Measurements from ENCODE around the gene PNPO. TPM values are rescaled to one million over a fixed set of nuclear protein-coding genes. Genes with fewer than 3 reads are reported as not detected.

The PNPO gene
- total and polyA plus RNA-seq, 2 of the 8 experiments (the other 6 are each of a cell fraction or from before 2014, with no cell fraction given) = 7.0 to 8.1 TPM

GRCh38 chr17:47982645-47983390, 41.4 kb downstream of the PNPO start:
- H3K36me3 ChIP-seq (ENCODE audit: control insufficient read depth in 2 of 4, insufficient read depth in 4 of 4, low read length in 3 of 4) = peaks cover 19 to 58% (median 39%) of the 10 kb centered on the region in 4 experiments; a peak in 7 of 8 replicates
- no peak overlapping the region for H2BK15ac ChIP-seq (ENCODE audit: low read length)
- no peak overlapping the region for H2BK120ac ChIP-seq (replicated peaks; ENCODE audit: low read depth, low read length)
- no peak overlapping the region for H2AK5ac ChIP-seq (ENCODE audit: low read depth, low read length)
- no peak overlapping the region for H2BK5ac ChIP-seq (ENCODE audit: low read depth, low read length)
- ChIA-PET POLR2A (ENCODE audit: partially characterized antibody) (interaction anchor here (1.0 to 3.6 kb wide), 5 partner anchors 12 to 36 kb away, joined by 3 to 17 read pairs (median 4); partner anchors contain the start of gene CDK5RAP3), CTCF (ENCODE audit: partially characterized antibody) (interaction anchor here (0.7 to 40.5 kb wide), 10 partner anchors 12 to 138 kb away, joined by 3 to 1010 read pairs (median 4); partner anchors contain the start of genes CDK5RAP3, PNPO and PRR15L)
- H2BK20ac ChIP-seq (ENCODE audit: low read length) = no peak overlapping the region
- no peak overlapping the region for H2AFZ ChIP-seq (ENCODE audit: low read length)
- H3K23ac ChIP-seq (ENCODE audit: insufficient read length) = no peak overlapping the region
- no peak overlapping the region for H3K56ac ChIP-seq (replicated peaks; ENCODE audit: insufficient read length, low read depth, low read length)
- no peak overlapping the region for H3K4me3 ChIP-seq (ENCODE audit: extremely low read depth in 1 of 4, insufficient read depth in 2 of 4, low read depth in 3 of 4, low read length in 4 of 4)
- peaks cover 3% of the 10 kb centered on the region; the same call in 1 of the 2 replicates for H3K79me1 ChIP-seq (ENCODE audit: low read depth, low read length)
- FAIRE-seq = no peak
- DNase-seq (ENCODE audit: low read depth in 1 of 2, low spot score in 2 of 2) = no peak
- no peak overlapping the region for H4K91ac ChIP-seq (replicated peaks; ENCODE audit: insufficient read length, low read length)
- no peak overlapping the region for H4K5ac ChIP-seq (ENCODE audit: insufficient read length, low read depth, low read length)
- no peaks in the 10 kb centered on the region for H3K27me3 ChIP-seq (replicated peaks in 1 of 4; ENCODE audit: control insufficient read depth in 3 of 4, extremely low read depth in 1 of 4, insufficient read depth in 3 of 4, low read length in 3 of 4)
- no peak overlapping the region for H2BK12ac ChIP-seq (ENCODE audit: low read depth, low read length)
- WGBS, 2 experiments (ENCODE audit: extremely low coverage in 1 of 2, insufficient coverage in 1 of 2, insufficient read length in 1 of 2, insufficient replicate concordance in 2 of 2, low coverage in 1 of 2, low lambda C conversion rate in 2 of 2, missing lambda C conversion rate in 1 of 2) = 91% methylated on average over 9 of the region's 9 CpGs; no CpG with 5 or more reads in 1 of the 2 experiments
- H3K18ac ChIP-seq (ENCODE audit: extremely low read depth, low read length) = no peak overlapping the region
- H3K9ac ChIP-seq (replicated peaks in 1 of 4; ENCODE audit: extremely low read depth in 1 of 4, low read depth in 3 of 4, low read length in 3 of 4) = no peak overlapping the region
- no peak overlapping the region for H4K8ac ChIP-seq (ENCODE audit: extremely low read depth, insufficient read depth, low read length)
- H3K23me2 ChIP-seq (ENCODE audit: low read depth, low read length) = no peaks in the 10 kb centered on the region
- no peaks in the 10 kb centered on the region for H3K79me2 ChIP-seq (ENCODE audit: control insufficient read depth in 1 of 2, insufficient read depth in 2 of 2, low read length in 2 of 2)
- no peaks in the 10 kb centered on the region for H3K9me3 ChIP-seq (ENCODE audit: insufficient read depth in 2 of 2, low read depth in 1 of 2, low read length in 1 of 2)
- peaks cover 3 to 12% (median 9%) of the 10 kb centered on the region in 4 experiments for H3K4me1 ChIP-seq (replicated peaks in 1 of 4; ENCODE audit: control insufficient read depth in 3 of 4, insufficient read depth in 4 of 4, low read length in 3 of 4)
- 0 out of 2 replicates have a peak overlapping the region, but pooled peaks have one; percentile 22 for H3K27ac ChIP-seq (ENCODE audit: low read depth, low read length)
- no peaks in the 10 kb centered on the region for H4K20me1 ChIP-seq (replicated peaks in 1 of 2; ENCODE audit: control insufficient read depth in 1 of 2, insufficient read depth in 2 of 2, low read length in 2 of 2)
- no peak overlapping the region for H3K4me2 ChIP-seq (ENCODE audit: insufficient read depth in 1 of 2, low read depth in 2 of 2, low read length in 2 of 2)
- H3K14ac ChIP-seq (ENCODE audit: insufficient read length) = no peak overlapping the region
- H3K4ac ChIP-seq (replicated peaks; ENCODE audit: insufficient read length, low read depth, low read length) = no peak overlapping the region
- no peak for TF ChIP-seq ASH2L (IDR thresholded peaks at IDR 0.05; ENCODE audit: low read length)
- no peak for TF ChIP-seq KDM1A (IDR thresholded peaks at IDR 0.05; ENCODE audit: borderline replicate concordance, low read length)
- TF ChIP-seq GTF2F1 (IDR thresholded peaks at IDR 0.05; ENCODE audit: borderline replicate concordance, low read depth, low read length) = no peak
- no peak for TF ChIP-seq CHD2 (IDR thresholded peaks at IDR 0.05; ENCODE audit: low read length)
- no peak for TF ChIP-seq HDAC2 (IDR thresholded peaks at IDR 0.05; ENCODE audit: borderline replicate concordance in 1 of 2, low read depth in 2 of 2, low read length in 2 of 2)
- no peak for TF ChIP-seq CREB1 (IDR thresholded peaks at IDR 0.05)
- no peak for TF ChIP-seq YY1 (IDR thresholded peaks at IDR 0.05; ENCODE audit: low read depth, low read length)
- TF ChIP-seq SIRT6 (IDR thresholded peaks at IDR 0.05; ENCODE audit: low read length) = no peak
- no peak for TF ChIP-seq ATF3 (IDR thresholded peaks at IDR 0.05; ENCODE audit: insufficient read depth, low read depth, low read length)
- no peak for TF ChIP-seq SIX5 (IDR thresholded peaks at IDR 0.05; ENCODE audit: low read depth, low read length)
- TF ChIP-seq NANOG (IDR thresholded peaks at IDR 0.05; ENCODE audit: insufficient read depth, low read depth, low read length, poor library complexity, severe bottlenecking) = no peak
- no peak for TF ChIP-seq GABPA (IDR thresholded peaks at IDR 0.05; ENCODE audit: borderline replicate concordance, insufficient read depth, low read length)

All from H1 (cell line).